Lower lobe of right lung (tissue), 2 donors: ENCODE measurements around the gene LRP1. TPM values are rescaled to one million over a fixed set of nuclear protein-coding genes. Genes with fewer than 3 reads are reported as not detected.

Experiments used
- ATAC-seq, 2 donors: fragments of 200-7000 bp; cut with Tn5 transposase; one replicate each; pipeline ENCODE4 v1.9.1; 2020 to 2022; ENCODE audit warnings: mild to moderate bottlenecking in 2 of 2, moderate library complexity in 2 of 2
- DNase-seq: peaks from one replicate; pipeline ENCODE4 v3.0.0-alpha.2; 2020
- H3K27ac ChIP-seq: fragments of 200-600 bp; one replicate; pipeline ENCODE4 v1.8.0; 2022
- H3K27me3 ChIP-seq: fragments of 200-600 bp; one replicate; pipeline ENCODE4 v1.8.0; 2022; ENCODE audit warnings: low read depth
- H3K36me3 ChIP-seq: fragments of 200-600 bp; one replicate; pipeline ENCODE4 v1.8.0; 2022; ENCODE audit warnings: mild to moderate bottlenecking
- H3K4me1 ChIP-seq: fragments of 200-600 bp; one replicate; pipeline ENCODE4 v1.8.0; 2022
- H3K4me3 ChIP-seq: fragments of 200-600 bp; one replicate; pipeline ENCODE4 v1.8.0; 2022; ENCODE audit warnings: mild to moderate bottlenecking
- H3K9me3 ChIP-seq: fragments of 200-600 bp; one replicate; pipeline ENCODE4 v1.8.0; 2022
- CTCF ChIP-seq: fragments of 200-600 bp; IDR thresholded peaks from one replicate; pipeline ENCODE4 v1.8.0; 2022; ENCODE audit warnings: antibody characterized with exemption, mild to moderate bottlenecking
- intact Hi-C: fragments of 100-400 bp; cut with DNase I; formaldehyde crosslinking; loops from one replicate; pipeline ENCODE4 v1.11.0; 2022
- total RNA-seq: library from RNA; stranded (reverse); fragmentation: NEBNext Ultra II Directional; extraction: Animal tissue kit (Norgen Biotek cat#: 25700); gene quantifications from one replicate; pipeline ENCODE4 v1.2.1, GENCODE V29; 2021
- donor health status: DM: no; HTN: yes; CAD: no; lungs with severe emphysema.

LRP1 gene
- total RNA-seq, 1 donor from 2014 or later: 404 TPM

- intact Hi-C loops: no loop called here
- peak; percentile 57 to 64 for ATAC-seq
These were observed 115.4 kb downstream of the LRP1 start for GRCh38 chr12:57243521-57244311.

GRCh38 chr12:57244312-57244696 is 116.0 kb downstream of the LRP1 start:
- DNase-seq (no peak), ATAC-seq (no peak)
- Histone ChIP-seq H3K4me3 (no peak overlapping the region), H3K27ac (no peak overlapping the region), H3K9me3 (no peaks in the 10 kb centered on the region), H3K4me1 (peaks cover 48% of the 10 kb centered on the region), H3K27me3 (peaks cover 49% of the 10 kb centered on the region), H3K36me3 (no peaks in the 10 kb centered on the region)
- intact Hi-C loops: no loop called here
- TF ChIP-seq CTCF: no peak

More at GRCh38 chr12:57243521-57244311, 115.4 kb downstream of the LRP1 start:
- peak; percentile 75 for TF ChIP-seq CTCF
- no peaks in the 10 kb centered on the region for H3K36me3 ChIP-seq
- DNase-seq: peak; percentile 88
- no peak overlapping the region for H3K27ac ChIP-seq
- H3K4me1 ChIP-seq: peaks cover 54% of the 10 kb centered on the region
- peaks cover 54% of the 10 kb centered on the region for H3K27me3 ChIP-seq
- H3K9me3 ChIP-seq: no peaks in the 10 kb centered on the region
- peak overlapping the region; percentile 36 for H3K4me3 ChIP-seq

- DNase-seq (no peak), ATAC-seq (no peak)
- peaks cover 21% of the 10 kb centered on the region for H3K4me1 ChIP-seq
- no peak for TF ChIP-seq CTCF
- intact Hi-C loops: no loop called here
- H3K27ac ChIP-seq: no peak overlapping the region
- H3K9me3 ChIP-seq: no peaks in the 10 kb centered on the region
- H3K27me3 ChIP-seq: peaks cover 22% of the 10 kb centered on the region
- H3K36me3 ChIP-seq: no peaks in the 10 kb centered on the region
- H3K4me3 ChIP-seq: no peak overlapping the region
These were observed 118.8 kb downstream of the LRP1 start for GRCh38 chr12:57247041-57247440.

DNA sequence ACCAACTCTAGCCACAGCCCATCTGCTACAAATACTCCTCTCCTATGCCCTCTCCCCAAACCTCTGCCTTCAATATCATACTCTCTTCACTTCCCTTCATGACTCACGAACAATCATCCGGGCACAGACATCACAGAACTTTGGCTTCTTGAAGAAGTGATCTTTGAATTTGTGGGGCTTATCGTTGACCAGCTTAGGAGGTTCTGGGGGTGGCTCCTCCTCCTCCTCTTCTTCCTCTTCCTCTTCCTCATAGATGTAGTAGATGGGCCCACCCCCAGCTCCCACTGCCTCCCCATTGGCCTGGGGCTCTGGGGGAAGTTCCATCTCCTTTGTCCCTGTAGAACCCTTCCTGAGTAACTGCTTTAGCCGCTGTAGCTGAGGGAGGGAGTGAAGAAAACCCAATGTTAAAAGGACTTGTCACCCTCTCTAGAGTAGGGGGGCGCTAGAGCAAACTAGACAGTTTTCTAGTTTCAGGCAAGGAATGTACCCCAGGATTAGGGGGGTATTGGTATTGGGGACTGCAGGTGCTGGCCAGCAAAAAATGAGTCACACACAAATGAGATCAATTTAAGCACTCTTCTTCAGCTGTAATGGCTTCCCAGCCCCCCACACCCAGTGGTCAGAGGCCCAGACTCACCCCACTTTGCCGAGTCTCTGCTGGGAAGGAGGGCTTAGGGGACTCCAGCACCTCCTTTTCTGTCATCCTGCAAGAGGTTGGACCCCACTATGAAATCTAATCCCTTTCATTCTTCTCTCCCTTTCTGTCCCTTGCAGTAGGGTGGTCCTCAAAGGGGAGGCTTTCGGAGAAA is 120.9 kb downstream of the LRP1 start:
- peak overlapping the region; percentile 18 for H3K4me3 ChIP-seq
- no peak overlapping the region for H3K27ac ChIP-seq
- intact Hi-C loops: no loop called here
- peaks cover 3% of the 10 kb centered on the region for H3K27me3 ChIP-seq
- H3K36me3 ChIP-seq: no peaks in the 10 kb centered on the region
- H3K9me3 ChIP-seq: no peaks in the 10 kb centered on the region
- DNase-seq: no peak
- no peaks in the 10 kb centered on the region for H3K4me1 ChIP-seq
- ATAC-seq: peak; percentile 48 to 60
- TF ChIP-seq CTCF: no peak

DNA sequence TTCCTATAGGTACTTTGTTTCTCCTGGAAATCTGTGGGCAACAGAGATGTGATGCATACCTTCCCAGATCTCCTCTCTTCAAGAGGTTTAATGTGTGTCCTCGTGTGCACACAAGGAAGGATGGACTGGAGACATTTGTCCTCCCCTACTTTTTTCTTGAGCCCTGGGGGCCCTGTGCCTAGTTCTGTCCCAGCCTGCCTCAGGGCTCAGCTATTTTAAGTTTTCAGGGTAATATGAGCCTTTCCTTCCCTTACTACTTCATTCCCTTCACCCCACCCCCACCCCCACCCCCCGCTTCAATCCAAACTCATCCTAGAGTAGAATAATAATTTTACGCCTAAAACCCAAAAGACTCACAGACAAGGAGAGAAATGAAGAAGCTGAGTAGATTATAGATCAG is 122.3 kb downstream of the LRP1 start:
- no peak for DNase-seq
- intact Hi-C loops: no loop called here
- no peak overlapping the region for H3K4me3 ChIP-seq
- no peaks in the 10 kb centered on the region for H3K27me3 ChIP-seq
- TF ChIP-seq CTCF: no peak
- ATAC-seq: no peak
- H3K9me3 ChIP-seq: no peaks in the 10 kb centered on the region
- H3K27ac ChIP-seq: no peak overlapping the region
- H3K36me3 ChIP-seq: peaks cover 13% of the 10 kb centered on the region
- H3K4me1 ChIP-seq: no peaks in the 10 kb centered on the region
